ENCODE data around the gene PPM1F.

PPM1F gene

DNA sequence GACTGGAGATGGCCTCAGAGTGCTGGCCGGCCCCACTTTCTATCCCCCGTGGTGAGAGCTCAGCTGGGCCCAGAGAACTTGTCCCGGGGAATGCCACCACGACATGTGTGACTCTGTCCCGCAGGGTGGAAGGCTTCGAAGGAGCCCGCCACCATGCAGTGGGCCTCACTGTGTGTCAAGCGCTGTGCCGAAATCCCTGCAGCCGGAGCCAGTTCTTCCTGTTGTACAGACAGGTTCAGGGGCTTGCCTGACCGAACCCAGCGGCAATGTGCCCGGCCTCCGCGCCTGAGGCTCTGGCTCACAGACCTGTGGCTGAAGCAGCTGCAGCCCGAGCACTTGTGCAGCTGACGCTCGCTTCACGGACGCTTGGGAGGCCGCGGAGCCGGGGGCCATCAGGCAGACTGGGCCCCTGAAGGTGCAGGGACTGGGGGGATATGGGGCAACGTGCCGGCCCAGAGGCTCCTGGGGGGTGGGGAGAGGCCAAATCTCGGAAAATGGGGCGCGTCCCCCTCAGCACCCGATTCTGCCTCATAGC, 650 bp downstream of the PPM1F start:
- TF ChIP-seq, protein P1, sequence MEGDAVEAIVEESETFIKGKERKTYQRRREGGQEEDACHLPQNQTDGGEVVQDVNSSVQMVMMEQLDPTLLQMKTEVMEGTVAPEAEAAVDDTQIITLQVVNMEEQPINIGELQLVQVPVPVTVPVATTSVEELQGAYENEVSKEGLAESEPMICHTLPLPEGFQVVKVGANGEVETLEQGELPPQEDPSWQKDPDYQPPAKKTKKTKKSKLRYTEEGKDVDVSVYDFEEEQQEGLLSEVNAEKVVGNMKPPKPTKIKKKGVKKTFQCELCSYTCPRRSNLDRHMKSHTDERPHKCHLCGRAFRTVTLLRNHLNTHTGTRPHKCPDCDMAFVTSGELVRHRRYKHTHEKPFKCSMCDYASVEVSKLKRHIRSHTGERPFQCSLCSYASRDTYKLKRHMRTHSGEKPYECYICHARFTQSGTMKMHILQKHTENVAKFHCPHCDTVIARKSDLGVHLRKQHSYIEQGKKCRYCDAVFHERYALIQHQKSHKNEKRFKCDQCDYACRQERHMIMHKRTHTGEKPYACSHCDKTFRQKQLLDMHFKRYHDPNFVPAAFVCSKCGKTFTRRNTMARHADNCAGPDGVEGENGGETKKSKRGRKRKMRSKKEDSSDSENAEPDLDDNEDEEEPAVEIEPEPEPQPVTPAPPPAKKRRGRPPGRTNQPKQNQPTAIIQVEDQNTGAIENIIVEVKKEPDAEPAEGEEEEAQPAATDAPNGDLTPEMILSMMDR (IDR thresholded peaks at IDR 0.05): no peak

DNA sequence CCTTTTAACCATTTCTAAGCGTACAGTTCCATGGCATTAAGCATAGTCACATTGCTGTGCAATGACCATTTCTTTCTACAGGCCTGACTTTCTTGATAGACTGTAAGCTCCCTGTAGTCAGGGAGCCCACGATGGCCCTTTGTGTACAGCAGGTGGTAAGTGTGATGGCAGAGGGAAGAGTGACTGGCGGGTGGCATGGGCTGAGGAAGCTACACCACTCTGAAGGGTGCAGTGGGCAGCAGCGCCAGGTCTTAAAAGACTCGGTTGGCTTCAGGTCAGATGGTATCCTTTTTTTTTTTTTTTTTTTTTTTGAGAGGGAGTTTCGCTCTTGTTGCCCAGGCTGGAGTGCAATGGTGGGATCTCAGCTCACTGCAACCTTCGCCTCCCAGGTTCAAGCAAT, 1.6 kb downstream of the PPM1F start:
- TF ChIP-seq, protein P1 (IDR thresholded peaks at IDR 0.05): no peak

DNA sequence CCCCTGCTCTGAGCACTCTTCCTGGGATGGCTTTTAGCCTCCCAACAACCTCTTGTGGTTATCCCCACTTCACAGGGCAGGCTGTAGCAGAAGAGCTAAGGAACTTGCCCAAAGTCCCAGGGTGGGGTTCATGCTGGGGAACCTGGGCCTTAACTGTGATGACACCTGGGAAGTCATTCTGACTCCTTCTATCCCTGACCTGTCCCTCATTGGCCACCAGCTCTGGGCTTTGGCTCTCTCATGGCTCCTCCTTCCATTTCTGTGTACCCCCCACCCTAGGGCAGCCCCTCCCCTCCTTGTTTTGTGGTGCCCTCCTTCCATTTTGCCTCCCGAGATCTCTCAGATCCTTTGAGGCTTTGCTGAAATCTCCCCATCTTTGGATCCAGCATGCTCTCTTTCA, 2.7 kb downstream of the PPM1F start:
- TF ChIP-seq, protein P1 (IDR thresholded peaks at IDR 0.05): no peak

DNA sequence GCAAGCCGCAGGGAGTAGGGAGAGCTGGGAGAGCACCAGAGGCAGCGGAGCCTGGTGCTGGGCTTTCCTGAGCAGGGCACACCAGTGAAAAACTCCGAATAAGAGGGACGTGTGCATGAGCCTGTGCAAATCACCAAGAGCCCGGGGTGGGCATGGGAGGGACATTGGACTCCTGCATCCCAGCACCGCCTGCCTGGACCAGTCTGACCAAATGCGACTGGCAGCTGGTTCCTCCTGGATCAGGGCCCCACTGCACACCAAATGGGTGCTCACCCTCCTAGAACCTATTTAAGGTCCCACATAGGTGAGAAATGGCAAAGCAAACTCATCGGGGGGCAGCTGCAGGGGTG, 3.1 kb downstream of the PPM1F start:
- TF ChIP-seq, protein P1 (IDR thresholded peaks at IDR 0.05): no peak

DNA sequence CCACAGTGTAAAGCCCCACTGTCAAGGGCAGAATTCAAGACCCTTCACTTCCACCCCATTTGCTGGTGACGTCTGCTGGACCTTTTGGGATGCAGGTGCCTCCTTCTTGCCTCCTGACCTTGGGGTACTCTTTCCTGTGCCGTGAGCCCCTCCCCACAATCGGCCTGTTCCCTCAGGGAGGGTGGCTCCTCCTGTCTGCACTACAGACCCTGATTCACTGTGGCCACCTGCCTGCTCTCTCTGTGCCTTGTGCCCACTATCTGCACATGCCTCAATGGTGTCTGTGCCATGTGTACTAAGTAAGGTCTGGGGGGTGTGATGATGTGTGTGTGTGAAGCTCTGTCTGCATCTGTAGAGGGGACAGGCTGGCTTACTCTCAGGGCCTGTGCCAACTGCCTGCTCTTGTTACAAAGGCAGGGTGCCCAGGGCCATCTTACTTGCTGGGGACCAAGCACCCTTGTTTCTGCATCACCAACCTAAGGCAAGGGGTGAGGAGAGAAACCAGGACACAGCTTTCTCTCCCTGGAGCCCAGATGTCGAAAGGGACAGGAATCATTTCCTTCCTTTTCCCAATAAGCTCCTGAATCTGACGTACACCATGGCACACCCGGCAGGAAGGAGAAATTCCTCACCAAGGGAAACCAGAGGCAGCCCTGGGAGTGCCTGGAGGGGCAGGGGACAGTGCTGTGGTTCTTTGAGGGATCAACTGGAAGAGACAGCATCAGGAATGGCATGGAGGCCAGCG, 3.7 kb downstream of the PPM1F start:
- TF ChIP-seq, protein P1 (IDR thresholded peaks at IDR 0.05): no peak

DNA sequence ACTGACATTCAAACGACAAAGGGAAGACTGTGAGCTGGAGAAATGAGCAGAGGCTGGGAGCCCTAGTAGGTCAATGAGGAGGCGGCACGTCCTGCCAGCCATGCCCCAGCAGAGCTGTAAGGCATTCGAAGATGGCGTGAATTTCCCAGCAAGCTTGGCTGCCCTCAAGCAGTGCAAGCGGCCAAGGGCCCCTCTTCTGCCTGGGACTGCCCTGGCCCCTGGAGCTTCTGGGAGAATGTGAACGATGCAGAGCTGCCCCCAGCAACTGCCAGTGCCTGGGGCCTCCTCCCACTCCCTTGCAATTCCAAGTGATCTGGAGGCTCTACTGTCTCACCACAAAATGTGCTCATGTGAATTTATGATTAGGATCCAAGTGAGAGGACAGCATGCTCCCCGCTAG, 4.3 kb downstream of the PPM1F start:
- TF ChIP-seq, protein P1 (IDR thresholded peaks at IDR 0.05): no peak

DNA sequence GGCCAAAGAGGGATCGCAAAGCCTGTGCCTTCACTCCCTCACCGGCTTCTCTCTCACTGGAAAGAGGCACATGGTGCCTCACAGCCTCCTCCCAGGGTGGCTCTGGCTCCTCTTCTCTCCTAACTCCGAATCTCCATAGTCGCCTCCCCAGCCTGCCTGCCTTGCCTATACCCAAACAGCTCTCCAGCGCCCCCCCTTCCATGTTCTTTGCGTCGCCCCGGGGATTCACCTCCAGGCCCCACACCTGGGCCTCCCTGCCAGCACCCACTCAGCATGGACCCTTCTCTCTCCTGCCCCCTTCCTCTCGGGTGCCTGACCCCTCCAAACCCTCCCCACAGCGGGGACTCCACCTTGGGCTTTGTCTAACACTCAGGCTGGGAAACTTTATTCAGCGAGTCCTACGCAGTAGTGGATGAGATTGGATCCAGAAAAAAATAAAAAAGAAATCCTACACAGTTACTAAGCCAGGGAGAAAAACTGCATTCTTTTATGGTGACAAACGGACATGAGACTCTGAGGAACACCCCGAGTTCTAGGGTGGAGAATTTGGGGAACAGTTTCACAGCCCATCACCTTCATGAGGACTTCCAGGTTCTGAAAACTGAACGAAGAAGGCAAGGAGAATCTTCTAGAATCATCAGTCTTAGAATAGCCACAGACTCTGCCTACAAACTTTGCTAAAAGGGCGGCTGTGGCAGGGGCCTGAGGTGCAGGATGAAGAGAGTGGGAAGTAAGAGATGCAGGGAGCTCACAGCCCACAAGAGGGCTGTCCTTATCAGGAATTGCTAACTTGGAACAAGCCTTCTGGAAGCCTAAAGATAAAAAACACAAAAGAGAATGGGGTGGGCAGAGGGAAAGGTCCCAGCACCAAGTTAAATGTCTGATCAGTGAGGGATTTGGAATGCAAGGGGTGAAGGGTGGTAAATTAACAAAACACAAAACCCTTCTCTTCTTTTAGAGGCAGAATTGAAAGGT, 5.3 kb downstream of the PPM1F start:
- TF ChIP-seq, protein P1 (IDR thresholded peaks at IDR 0.05): no peak

Measured in LNCAP (cell line).